Limb (tissue), 2 donors: Measurements from ENCODE around the gene C1QL2.

ENCODE experiments used
- DNase-seq, 2 donors: peaks; one replicate each; pipeline ENCODE4 v3.0.0-alpha.2; 2016; ENCODE audit errors: extremely low spot score in 2 of 2

The C1QL2 gene

GRCh38 chr2:119179991-119180390, 21.4 kb upstream of the C1QL2 start:
- no peak for DNase-seq

GRCh38 chr2:119179202-119179601, 20.7 kb upstream of the C1QL2 start:
- DNase-seq, result no peak

- DNase-seq, result no peak
Measured at GRCh38 chr2:119178776-119179175, 20.2 kb upstream of the C1QL2 start.

GRCh38 chr2:119177838-119178190, 19.3 kb upstream of the C1QL2 start:
- no peak for DNase-seq

GRCh38 chr2:119177171-119177837, 18.8 kb upstream of the C1QL2 start:
- DNase-seq, result no peak

GRCh38 chr2:119175517-119175916, 17.0 kb upstream of the C1QL2 start:
- DNase-seq, result no peak

- DNase-seq, result no peak
Measured at GRCh38 chr2:119174993-119175347, 16.4 kb upstream of the C1QL2 start.

GRCh38 chr2:119174216-119174992, 15.9 kb upstream of the C1QL2 start:
- DNase-seq, result no peak

GRCh38 chr2:119173556-119174060, 15.1 kb upstream of the C1QL2 start:
- no peak for DNase-seq

- DNase-seq, result no peak
Measured at GRCh38 chr2:119170504-119170903, 12.0 kb upstream of the C1QL2 start.

GRCh38 chr2:119169717-119170116, 11.2 kb upstream of the C1QL2 start:
- DNase-seq, result no peak

- no peak for DNase-seq
Measured at GRCh38 chr2:119160361-119160990, 1.9 kb upstream of the C1QL2 start.

- no peak for DNase-seq
Measured at GRCh38 chr2:119157850-119158511, 570 bp downstream of the C1QL2 start.

- no peak for DNase-seq
Measured at GRCh38 chr2:119156891-119157773, 1.4 kb downstream of the C1QL2 start.

GRCh38 chr2:119156105-119156890, 2.3 kb downstream of the C1QL2 start:
- no peak for DNase-seq

GRCh38 chr2:119155633-119156032, 2.9 kb downstream of the C1QL2 start:
- DNase-seq, result no peak

- no peak for DNase-seq
Measured at GRCh38 chr2:119154076-119154475, 4.5 kb downstream of the C1QL2 start.

GRCh38 chr2:119149611-119150010, 8.9 kb downstream of the C1QL2 start:
- no peak for DNase-seq

GRCh38 chr2:119147776-119148715, 10.5 kb downstream of the C1QL2 start:
- DNase-seq, result no peak
